HG02588 (cell line): ENCODE data around the gene SSC5D.

Experiments used
- ATAC-seq: cut with Tn5 transposase; IDR thresholded peaks from one replicate; pipeline ENCODE4 v1.9.1; 2021; ENCODE audit warnings: mild to moderate bottlenecking, moderate library complexity; ENCODE audit not compliant: unreplicated experiment

The SSC5D gene

GRCh38 chr19:55454787-55455243 lies 33.4 kb upstream of the SSC5D start:
- no peak for ATAC-seq

GRCh38 chr19:55455576-55456235 lies 32.5 kb upstream of the SSC5D start:
- no peak for ATAC-seq

GRCh38 chr19:55456347-55456746 lies 31.9 kb upstream of the SSC5D start:
- no peak for ATAC-seq

GRCh38 chr19:55457683-55458457 lies 30.4 kb upstream of the SSC5D start:
- no peak for ATAC-seq

- ATAC-seq, result no peak
These were observed 28.7 kb upstream of the SSC5D start for GRCh38 chr19:55459551-55459949.

GRCh38 chr19:55459950-55460657 lies 28.1 kb upstream of the SSC5D start:
- no peak for ATAC-seq

GRCh38 chr19:55460670-55461258 lies 27.5 kb upstream of the SSC5D start:
- no peak for ATAC-seq

GRCh38 chr19:55461259-55461973 lies 26.8 kb upstream of the SSC5D start, which contains the start of gene ISOC2:
Gene ISOC2, minus strand, starts transcription at chr19:55461642. Its CDS starts 5,156 bp downstream, at chr19:55456486.
- peak; percentile 92 for ATAC-seq

GRCh38 chr19:55461974-55462626 lies 26.1 kb upstream of the SSC5D start:
- ATAC-seq, result no peak

GRCh38 chr19:55462722-55463121 lies 25.5 kb upstream of the SSC5D start:
- ATAC-seq, result no peak

- ATAC-seq, result no peak
These were observed 24.6 kb upstream of the SSC5D start for GRCh38 chr19:55463583-55464031.

- no peak for ATAC-seq
These were observed 24.1 kb upstream of the SSC5D start for GRCh38 chr19:55464039-55464661.

- no peak for ATAC-seq
These were observed 23.6 kb upstream of the SSC5D start, which contains the start of gene C19orf85 for GRCh38 chr19:55464662-55465054. Gene C19orf85, minus strand, starts transcription at chr19:55464751. Its CDS starts 197 bp downstream, at chr19:55464554.

- no peak for ATAC-seq
These were observed 22.6 kb upstream of the SSC5D start for GRCh38 chr19:55465460-55466240.

- ATAC-seq, result no peak
These were observed 22.0 kb upstream of the SSC5D start for GRCh38 chr19:55466241-55466614.

GRCh38 chr19:55467236-55468053 lies 20.8 kb upstream of the SSC5D start:
- no peak for ATAC-seq

- ATAC-seq, result no peak
These were observed 20.2 kb upstream of the SSC5D start for GRCh38 chr19:55468054-55468393.

- ATAC-seq, result no peak
These were observed 17.0 kb upstream of the SSC5D start for GRCh38 chr19:55471266-55471665.
